MM.1S (cell line): Measurements from ENCODE around the gene SENP1.

Experiments used
- CTCF ChIP-seq: fragments of 300-600 bp; sonication (generic); IDR thresholded peaks from 2 replicates; pipeline ENCODE4 v1.5.1; 2016; ENCODE audit warnings: antibody characterized with exemption, low read length, mixed read lengths
- EZH2 ChIP-seq: fragments of 300-600 bp; sonication (generic); optimal IDR thresholded peaks from 2 replicates; pipeline ENCODE3; 2017; ENCODE audit warnings: low read depth, mild to moderate bottlenecking, antibody characterized with exemption, low read length, mixed read lengths
- EZH2phosphoT487 ChIP-seq: fragments of 300-600 bp; sonication (generic); IDR thresholded peaks from 2 replicates; pipeline ENCODE4 v1.6.1; 2018; ENCODE audit warnings: antibody characterized with exemption, low read length

DNA sequence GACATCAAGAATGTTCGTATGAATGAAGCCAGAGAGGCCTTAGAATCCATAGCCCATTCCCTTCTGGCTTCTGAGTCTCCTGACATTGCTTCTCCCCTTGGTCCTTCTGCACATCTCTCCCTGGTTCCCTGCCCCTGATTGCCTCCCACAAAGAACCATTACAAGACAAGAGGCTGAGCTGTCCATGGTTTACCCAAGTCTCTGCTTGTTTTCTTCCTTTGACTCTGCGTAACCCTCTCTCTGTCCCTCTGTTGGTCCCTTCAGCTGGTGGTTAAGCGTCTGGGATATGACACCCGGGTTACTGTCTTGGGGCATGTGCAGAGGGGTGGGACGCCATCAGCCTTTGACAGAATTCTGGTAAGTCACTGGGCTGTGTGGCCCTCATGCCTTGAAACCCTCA lies 29.1 kb upstream of the SENP1 start:
- TF ChIP-seq CTCF (no peak), EZH2phosphoT487 (no peak), EZH2 (no peak)
